NCI-H146 treated with DMSO at 0.1 percent for 48 hours (cell line): ENCODE data around the gene CSTPP1.
"Not testable (repeated sequence)": the region's sequence is repeated elsewhere in the genome, so short reads cannot be mapped to it uniquely, and the experiment has no call there.

ENCODE experiments used
- DNase-seq: peaks from one replicate; lab custom pipeline; 2025; ENCODE audit not compliant: unreplicated experiment; lab: John Stamatoyannopoulos, UW

Gene CSTPP1

DNA sequence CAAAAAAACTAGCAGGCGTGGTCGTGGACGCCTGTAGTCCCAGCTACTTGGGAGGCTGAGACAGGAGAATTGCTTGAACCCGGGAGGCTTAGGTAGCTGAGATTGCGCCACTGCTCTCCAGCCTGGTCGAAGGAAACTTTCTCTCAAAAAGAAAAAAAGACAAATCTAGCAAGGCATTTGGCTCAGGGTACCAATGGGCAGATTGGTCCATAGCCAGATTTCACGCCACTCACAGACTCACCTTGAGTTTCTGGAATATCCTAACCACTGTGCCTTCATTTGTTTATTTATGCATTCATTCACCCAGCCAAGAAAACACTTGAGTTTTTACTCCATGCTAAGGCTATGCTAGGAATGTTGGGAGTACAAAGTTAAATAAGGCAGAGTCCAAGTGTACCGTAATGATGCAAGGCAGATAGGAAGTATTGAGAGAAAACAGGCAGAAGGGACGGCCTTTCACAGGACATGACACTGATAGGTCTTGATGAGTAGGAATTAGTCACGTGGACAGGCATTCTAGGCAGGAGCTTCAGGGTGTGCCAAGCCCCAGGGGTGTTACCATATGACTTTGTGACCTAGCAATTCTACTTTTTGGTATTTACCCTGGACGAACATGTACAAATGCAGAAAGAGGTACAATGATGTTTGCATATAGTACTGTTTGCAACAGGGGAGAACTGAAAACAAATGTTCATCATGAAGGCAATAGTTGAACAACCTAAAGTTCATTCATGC, 252.7 kb downstream of the CSTPP1 start:
- DNase-seq, result no peak

DNA sequence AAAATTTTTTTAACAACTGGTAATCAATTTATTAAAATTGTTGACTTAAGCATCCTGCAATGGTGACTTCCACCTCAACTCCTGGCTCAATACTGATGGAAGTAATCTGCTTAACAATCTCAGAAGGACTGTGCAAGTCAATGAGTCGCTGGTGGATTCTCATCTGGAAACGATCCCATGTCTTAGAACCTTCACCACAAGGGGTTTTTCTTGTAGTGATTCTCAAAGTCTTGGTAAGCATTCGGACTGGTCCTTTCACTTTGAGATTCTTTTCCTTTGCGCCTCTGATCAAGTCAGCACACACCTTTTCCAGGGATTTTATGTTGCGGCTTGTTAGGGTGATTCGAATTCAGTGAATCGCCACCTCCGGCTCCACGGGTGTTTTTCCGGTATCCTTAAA, 254.6 kb downstream of the CSTPP1 start:
- not testable (repeated sequence) for DNase-seq

DNA sequence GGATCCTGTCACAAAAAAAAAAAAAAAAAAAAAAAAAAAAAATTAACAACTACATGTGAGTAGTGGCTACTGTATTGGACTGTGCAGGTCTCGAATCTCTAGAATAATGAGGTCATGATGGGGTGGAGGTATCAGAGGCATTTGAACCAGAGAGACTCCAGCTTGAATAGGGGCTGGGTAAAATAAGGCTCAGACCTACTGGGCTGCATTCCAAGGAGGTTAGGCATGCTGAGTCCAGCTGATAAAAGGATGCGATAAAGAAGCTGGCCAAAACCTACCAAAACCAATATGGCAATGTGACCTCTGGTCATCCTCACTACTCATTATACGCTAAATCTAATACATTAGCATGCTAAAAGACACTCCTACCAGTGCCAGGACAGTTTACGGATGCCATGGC, 255.6 kb downstream of the CSTPP1 start:
- no peak for DNase-seq

DNA sequence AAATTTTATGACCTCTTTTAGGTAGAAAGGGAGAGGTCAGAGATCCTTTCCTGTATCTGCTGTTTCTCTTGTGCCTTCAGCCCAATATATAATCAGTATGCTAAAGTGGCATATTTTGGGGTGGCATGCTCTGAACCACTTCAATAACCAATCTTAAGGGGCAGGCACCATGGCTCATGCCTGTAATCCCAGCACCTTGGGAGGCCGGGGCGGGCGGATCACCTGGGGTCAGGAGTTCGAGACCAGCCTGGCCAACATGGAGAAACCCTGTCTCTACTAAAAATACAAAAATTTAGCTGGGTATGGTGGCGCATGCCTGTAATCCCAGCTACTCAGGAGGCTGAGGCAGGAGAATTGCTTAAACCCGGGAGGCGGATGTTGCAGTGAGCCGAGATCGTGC, 261.6 kb downstream of the CSTPP1 start:
- DNase-seq, result not testable (repeated sequence)

DNA sequence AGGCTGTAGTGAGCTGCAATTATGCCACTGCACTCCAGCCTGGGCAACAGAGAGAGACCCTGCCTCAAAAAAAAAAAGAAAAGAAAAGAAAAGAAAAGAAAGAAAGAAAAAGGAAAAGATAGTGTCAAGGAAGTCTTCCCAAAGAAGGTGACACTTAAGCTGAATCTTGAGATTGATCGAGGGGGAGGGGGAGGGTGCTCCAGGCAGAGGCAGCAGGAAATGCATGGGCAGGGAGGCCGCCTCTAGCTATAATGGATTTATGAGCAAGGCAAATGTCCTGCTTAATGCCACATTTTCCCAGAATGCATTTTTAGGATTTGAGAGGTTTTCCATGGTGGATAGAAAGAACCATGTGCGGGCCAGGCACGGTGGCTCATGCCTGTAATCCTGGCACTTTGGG, 264.5 kb downstream of the CSTPP1 start:
- no peak for DNase-seq

DNA sequence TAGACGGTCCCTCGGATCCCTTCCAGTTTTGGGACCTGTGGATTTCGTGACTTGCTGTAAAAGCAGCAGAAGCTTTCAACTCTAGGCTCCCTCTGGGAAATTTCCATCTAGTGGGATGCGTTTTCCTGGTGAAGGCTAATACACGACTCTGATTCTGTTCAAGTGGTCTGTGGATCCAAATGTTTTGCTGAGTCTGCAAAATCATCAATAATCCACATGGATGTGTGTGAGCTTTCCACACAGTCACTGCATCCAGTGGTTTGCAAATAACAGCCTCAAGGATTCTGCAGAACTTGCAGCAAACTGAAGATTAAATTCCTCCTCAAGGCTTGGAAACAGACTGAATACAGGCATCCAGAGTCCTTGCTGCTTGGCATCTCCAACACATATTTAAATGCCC, 266.0 kb downstream of the CSTPP1 start:
- DNase-seq, result no peak

DNA sequence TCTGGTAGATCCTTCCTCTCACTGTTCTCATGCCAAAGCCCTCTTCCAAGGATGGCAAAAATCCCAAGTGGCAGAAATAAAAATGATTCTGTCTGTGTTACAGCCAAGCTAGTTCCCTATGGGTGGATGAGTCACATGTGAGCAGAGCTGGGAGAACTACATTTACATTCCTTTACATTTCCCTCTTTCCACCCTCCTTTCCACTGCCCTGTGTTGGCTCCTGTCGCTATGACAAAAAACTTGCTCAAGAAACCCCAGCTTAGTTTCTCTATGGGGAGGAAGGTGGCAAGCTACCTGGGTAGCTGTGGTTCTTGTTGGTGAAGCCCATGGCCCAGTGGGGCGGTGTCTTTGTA, 268.1 kb downstream of the CSTPP1 start:
- no peak for DNase-seq

DNA sequence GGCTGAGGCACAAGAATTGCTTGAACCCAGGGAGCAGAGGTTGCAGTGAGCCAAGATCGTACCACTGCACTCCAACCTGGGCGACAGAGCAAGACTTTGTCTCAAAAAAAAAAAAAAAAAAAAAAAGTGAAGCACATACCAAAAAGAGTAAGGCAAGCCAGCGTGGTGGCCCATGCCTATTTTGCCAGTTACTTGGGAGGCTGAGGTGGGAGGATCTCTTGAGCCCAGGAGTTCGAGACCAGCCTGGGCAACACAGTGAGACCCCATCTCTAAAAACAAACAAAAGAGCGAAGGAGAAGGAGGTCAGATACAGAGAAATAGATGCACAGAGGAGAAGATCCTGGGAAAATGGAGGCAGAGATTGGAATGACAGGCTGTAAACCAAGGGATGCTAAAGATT, 270.0 kb downstream of the CSTPP1 start:
- not testable (repeated sequence) for DNase-seq

DNA sequence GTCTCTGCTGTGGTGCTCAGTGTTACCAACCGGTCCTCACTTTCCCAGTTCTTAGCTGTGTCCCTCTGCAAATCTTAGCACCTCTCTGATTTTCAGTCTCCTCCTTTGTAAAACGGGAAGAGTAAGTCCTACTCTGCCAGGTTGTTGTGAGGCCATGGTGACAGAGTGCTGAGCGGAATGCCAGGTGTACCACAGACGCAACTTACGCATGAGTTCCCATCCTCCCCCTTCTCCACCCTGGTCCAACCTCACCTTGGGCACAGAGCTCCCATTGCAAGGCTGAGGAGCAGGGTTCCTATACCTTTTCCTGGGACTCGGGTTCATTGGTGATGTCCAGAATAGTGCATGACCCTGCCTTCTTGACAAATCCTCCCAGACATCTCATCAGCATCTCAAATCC, 270.9 kb downstream of the CSTPP1 start:
- no peak for DNase-seq

DNA sequence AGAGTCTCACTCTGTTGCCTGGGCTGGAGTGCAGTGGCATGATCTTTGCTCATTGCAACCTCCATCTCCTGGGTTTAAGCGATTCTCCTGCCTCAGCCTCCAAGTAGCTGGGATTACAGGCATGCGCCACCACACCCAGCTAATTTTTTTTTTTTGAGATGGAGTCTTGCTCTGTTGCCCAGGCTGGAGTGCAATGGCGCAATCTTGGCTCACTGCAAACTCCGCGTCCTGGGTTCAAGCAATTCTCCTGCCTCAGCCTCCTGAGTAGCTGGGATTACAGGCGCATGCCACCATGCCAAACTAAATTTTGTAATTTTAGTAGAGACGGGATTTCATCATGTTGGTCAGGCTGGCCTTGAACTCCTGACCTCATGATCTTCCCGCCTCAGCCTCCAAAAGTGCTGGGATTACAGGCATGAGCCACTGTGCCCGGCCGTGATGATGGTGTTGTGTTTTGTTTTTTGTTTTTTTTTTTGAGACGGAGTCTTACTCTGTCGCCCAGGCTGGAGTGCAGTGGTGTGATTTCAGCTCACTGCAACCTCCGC, 271.5 kb downstream of the CSTPP1 start:
- not testable (repeated sequence) for DNase-seq

DNA sequence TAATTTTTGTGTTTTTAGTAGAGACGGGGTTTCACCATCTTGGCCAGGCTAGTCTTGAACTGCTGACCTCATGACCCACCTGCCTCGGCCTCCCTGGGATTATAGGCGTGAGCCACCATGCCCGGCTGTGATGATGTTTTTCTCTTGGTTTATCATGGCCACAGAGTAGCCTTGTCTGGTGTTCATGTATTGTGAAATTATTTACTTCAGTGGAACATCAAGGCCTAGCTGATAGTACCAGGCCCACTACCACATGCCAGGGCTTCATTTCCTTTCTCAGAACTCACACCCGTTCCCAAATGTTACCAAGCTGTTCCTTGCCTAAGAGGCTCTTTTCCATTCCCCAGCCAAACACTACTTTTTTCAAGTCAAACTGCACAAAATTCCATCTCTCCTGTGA, 272.1 kb downstream of the CSTPP1 start:
- no peak for DNase-seq
